ENCODE measurements around the gene TXNDC12.
A peak's percentile ranks its signal among the peaks of the same experiment; 100 is the strongest.
"Not testable (repeated sequence)": the region's sequence is repeated elsewhere in the genome, so short reads cannot be mapped to it uniquely, and the experiment has no call there.

TXNDC12 gene

GRCh38 chr1:52045666-52046195, 9.3 kb downstream of the TXNDC12 start:
- DNase-seq, result not testable (repeated sequence)

GRCh38 chr1:52045236-52045635, 9.8 kb downstream of the TXNDC12 start:
- DNase-seq, result no peak

- DNase-seq, result no peak
These were observed 13.3 kb downstream of the TXNDC12 start for GRCh38 chr1:52041551-52042185.

GRCh38 chr1:52037909-52038308, 17.1 kb downstream of the TXNDC12 start:
- no peak for DNase-seq

DNA sequence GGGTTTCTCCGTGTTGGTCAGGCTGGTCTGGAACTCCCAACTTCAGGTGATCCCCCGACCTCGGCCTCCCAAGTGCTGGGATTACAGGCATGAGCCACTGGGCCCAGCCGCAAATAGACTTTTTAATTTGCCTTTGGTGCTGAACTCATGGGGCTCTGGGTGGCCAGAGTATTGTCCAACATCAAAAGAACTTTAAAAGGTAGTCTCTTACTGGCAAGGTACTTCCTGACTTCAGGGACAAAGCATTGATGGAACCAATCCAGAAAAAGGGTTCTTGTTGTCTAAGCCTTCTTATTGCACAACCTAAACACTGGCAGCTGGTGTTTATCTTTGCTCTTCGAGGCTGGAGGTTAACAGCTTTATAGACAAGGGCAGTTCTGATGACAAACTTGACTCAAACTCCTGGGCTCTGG, 17.6 kb downstream of the TXNDC12 start:
- no peak for DNase-seq

DNA sequence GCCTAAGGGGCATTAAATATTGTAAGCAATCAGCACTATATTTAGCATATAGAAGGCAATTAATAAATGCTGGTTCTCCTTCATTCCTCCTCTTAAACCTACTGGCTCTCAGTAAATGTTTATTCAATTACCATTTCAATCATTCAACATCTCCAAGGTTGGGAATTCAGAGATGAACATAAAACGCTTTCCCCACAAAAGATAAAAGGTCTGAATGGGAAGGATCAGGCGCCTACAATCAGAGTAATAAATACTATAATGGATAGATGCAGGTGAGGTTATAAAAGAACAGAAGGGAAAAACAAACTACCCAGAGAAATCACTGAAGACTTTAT, 21.0 kb downstream of the TXNDC12 start:
- no peak for DNase-seq

DNA sequence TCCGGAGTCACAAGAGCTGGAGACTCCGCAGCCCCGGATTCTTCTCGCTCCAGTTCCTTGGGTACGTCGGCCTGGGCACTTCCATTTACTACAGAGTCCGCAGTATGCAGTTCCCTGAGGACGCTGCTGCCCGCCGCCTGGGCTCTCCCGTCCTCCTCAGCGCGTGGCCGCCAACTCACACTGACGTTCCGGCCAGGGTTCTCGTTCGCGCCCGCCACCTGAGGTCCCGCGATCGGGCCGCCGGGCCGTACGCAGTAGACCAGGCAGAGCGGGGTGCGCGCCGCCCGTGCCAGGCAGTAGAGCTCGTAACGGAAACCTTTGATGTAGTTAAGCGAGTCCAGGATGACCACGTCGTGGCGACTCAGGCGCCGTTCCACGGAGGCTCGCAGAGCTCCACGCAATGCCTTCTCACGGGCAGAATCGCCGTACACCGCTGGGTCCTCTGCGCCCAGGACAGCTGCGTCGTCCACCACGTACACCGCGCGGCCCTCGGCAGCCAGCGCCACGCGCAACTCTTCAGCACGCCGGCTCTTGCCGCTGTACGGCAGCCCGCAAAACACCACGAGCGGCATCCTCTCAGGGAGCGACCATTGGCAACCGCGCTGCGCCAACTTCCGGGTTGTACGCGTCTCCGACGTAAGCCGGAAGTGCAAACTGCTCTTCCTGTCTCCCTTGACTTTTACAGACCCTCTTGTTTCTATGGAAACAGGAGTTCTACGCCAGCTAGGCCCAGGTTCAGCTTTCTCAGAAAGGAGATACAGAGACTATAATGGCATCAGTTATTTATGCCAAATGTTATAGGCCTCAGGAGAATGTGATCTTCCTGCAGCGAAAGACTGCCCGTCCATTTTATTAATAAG, 21.6 kb downstream of the TXNDC12 start, which contains the start of gene KTI12:
KTI12 (minus strand) TSS at position 621 of the 860 bp plus-strand sequence; CDS start at position 572, 49 bp downstream.
- DNase-seq, result peak; percentile 90

DNA sequence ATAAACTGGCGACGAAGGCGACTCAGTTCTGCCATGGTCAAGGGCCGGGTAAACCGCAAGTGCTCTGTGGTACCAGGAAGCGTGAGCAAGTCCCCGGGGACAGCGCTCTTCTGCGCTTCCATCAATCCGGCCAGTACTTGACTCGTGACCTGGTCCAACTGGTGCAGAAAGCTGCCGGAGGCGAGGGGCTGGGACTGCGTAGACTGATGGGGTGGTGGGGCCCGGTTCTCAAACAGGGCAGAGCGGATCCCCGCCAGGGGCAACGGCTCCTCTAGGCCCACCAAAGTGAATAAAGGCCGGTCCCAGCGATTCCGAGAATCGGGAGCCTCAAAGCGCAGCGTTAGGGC, 22.2 kb downstream of the TXNDC12 start:
- peak; percentile 38 for DNase-seq

GRCh38 chr1:52032124-52032784, 22.7 kb downstream of the TXNDC12 start:
- DNase-seq, result no peak

DNA sequence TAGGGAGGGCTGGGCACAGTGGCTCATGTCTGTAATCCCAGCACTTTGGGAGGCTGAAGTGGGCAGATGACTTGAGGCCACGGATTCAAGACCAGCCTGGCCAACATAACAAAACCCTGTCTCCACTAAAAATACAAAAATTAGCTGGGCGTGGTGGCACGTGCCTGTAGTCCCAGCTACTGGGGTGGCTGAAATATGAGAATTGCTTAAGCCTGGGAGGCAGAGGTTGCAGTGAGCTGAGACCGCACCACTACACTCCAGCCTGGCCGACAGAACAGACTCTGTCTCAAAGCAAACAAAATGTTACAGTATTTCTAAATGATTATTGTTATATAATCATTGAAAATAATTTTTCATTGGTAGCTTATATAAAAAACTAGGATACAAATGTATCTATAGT, 26.2 kb downstream of the TXNDC12 start:
- DNase-seq, result not testable (repeated sequence)

DNA sequence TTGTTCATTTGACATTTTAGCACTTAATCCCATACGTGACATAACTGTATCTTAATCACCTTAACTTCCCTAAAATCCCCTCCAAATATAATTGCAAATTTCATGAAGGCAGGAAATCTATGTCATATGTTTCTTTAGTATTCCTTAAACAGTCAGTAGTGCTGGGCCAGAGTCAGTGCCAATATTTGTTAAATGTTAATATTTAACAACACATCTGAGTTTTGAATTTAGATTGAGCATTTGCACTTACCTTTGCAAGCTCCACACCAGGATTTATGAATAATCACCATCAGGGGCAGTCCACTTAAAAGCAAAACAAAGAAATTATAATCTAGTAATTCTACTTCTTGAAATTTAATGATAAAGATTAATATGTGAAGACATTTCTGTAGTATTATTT, 26.7 kb downstream of the TXNDC12 start:
- no peak for DNase-seq

GRCh38 chr1:52026278-52026677, 28.7 kb downstream of the TXNDC12 start:
- no peak for DNase-seq

DNA sequence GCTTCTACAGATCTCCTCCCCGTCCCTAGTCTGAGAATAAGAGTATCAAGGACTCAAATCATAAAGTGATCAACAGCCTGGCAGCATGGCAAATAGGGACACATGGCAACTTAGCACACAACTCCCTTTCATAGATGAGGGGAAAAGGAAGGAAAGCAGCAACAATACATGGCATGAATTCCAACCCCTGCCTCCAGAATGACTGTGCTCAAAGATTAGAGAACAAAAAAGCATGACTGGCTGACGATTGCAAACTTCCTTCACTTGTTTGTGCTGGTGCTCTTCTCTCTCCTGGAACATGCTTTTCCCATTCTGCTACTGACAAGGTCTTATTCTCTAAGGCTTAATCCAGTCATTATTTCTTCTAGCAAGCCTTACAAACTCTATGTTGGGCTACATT, 32.9 kb downstream of the TXNDC12 start:
- no peak for DNase-seq

GRCh38 chr1:52008071-52008809, 46.8 kb downstream of the TXNDC12 start:
- DNase-seq, result no peak

DNA sequence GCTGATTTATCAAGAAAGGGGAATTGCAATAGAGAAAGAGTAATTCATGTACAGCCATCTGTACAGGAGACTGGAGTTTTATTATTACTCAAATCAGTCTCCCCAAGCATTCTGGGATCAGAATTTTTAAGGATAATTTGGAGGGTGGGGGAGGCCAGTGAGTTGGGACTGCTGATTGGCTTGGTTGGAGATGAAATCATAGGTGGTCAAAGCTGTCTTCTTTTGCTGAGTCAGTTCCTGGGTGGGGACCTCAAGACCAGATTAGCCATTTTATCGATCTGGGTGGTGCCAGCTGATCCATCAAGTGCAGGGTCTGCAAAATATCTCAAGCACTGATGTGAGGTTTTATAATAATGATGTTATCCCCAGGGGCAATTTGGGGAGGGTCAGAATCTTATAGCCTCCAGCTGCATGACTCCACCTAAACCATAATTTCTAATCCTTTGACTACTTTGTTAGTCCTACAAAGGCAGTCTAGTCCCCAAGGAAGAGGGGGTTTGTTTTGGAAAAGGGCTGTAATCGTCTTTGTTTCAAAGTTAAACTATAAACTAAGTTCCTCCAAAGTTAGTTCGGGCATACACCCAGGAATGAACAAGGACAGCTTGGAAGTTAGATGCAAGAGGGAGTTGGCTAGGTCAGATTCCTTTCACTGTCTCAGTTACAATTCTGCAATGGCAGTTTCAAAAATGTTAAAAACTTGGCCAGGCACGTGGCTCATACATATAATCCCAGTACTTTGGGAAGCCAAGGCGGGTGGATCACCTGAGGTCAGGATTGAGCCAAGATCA, 47.6 kb downstream of the TXNDC12 start:
- no peak for DNase-seq

- not testable (repeated sequence) for DNase-seq
These were observed 48.9 kb downstream of the TXNDC12 start for GRCh38 chr1:52006081-52006553.

- not testable (repeated sequence) for DNase-seq
These were observed 49.4 kb downstream of the TXNDC12 start for GRCh38 chr1:52005548-52005947.

DNA sequence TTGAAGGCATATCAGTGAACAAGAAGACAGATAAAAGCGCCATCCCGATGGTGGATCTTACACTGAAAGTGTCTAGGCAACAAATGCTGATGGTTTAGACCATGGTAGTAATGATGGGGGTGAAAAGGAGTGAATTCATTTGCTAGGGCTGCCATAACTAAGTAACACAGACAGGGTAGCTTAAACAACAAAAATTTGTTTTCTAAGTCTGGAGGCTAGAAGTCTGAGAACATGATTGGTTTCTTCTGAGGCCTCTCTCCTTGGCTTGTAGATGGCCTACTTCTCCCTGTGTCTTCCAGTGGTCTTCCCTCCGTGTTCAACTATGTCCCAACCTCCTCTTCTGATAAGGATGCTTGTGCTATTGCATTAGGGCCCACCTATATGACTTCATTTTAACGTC, 51.1 kb downstream of the TXNDC12 start:
- DNase-seq, result no peak

GRCh38 chr1:52002038-52002917, 52.7 kb downstream of the TXNDC12 start:
- DNase-seq, result peak; percentile 41

DNA sequence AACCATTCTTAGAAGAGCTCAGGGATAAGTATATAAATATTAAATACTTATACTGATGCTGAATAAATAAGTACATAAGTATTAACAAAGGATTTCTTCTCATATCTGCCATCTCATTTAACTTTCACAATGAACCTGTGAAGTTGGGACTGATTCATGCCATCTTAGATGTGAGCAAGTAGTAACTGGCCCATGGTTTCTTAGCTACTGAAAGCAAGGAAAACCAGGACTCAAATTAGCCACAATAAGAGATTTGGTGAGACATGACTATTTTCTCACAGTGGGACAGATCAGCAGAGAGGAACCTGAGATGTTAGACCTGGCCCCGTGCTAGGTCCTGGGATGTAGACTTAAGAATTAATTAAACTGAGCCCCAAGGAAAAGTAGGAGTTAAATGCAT, 56.3 kb downstream of the TXNDC12 start:
- DNase-seq, result no peak

- DNase-seq, result no peak
These were observed 57.0 kb downstream of the TXNDC12 start for GRCh38 chr1:51997974-51998382.
